A549 (cell line): ENCODE results near the gene MAN1C1.

ENCODE experiments used
- FOSB ChIP-seq: fragments of 250-450 bp; sonication (Bioruptor Pico); IDR thresholded peaks from 2 replicates; pipeline ENCODE4 v1.5.0; 2020; ENCODE audit warnings: mild to moderate bottlenecking, moderate library complexity
- NFE2L2 ChIP-seq: fragments of 150-350 bp; conservative IDR thresholded peaks from 2 replicates; pipeline ENCODE4 v1.6.1; 2014; ENCODE audit warnings: low read length
- POLR2A ChIP-seq: IDR thresholded peaks from 2 replicates; pipeline ENCODE4 v1.6.1; 2012; ENCODE audit warnings: mild to moderate bottlenecking, low read length
- RAD21 ChIP-seq, 2 experiments: fragments of >200 bp in 1 of 2; sonication (Bioruptor Twin) in 1 of 2; formaldehyde crosslinking in 1 of 2; IDR thresholded peaks in 1 of 2; conservative IDR thresholded peaks in 1 of 2; 2 replicates in 1 of 2; 3 replicates in 1 of 2; pipeline ENCODE4 v1.6.1; 2012 to 2018; ENCODE audit warnings: inconsistent platforms in 1 of 2
- RARB ChIP-seq: fragments of 250-450 bp; sonication (Bioruptor Pico); IDR thresholded peaks from 2 replicates; pipeline ENCODE4 v1.8.0; 2021; ENCODE audit warnings: mild to moderate bottlenecking, moderate library complexity
- RCOR1 ChIP-seq: fragments of 150-350 bp; IDR thresholded peaks from 2 replicates; pipeline ENCODE4 v1.6.1; 2014; ENCODE audit warnings: antibody characterized with exemption, low read length, low read depth

GRCh38 chr1:25735956-25736529 lies 119.5 kb downstream of the MAN1C1 start:
- TF ChIP-seq NFE2L2 = no peak
- TF ChIP-seq RARB = no peak
- no peak for TF ChIP-seq POLR2A
- TF ChIP-seq RCOR1 = no peak
- no peak for TF ChIP-seq FOSB (CRISPR knock-in tag)
- TF ChIP-seq RAD21 (conservative IDR thresholded peaks at IDR 0.05 in 1 of 2, IDR thresholded peaks at IDR 0.05 in 1 of 2) = no peak
